ENCODE data around the gene ATXN1.
"Not testable (repeated sequence)": the region's sequence is repeated elsewhere in the genome, so short reads cannot be mapped to it uniquely, and the experiment has no call there.

The ATXN1 gene

GRCh38 chr6:16274483-16274882 is 486.8 kb downstream of the ATXN1 start:
- DNase-seq (ENCODE audit: low spot score): no peak

GRCh38 chr6:16273256-16273655 is 488.0 kb downstream of the ATXN1 start:
- no peak for DNase-seq (ENCODE audit: low spot score)

- DNase-seq (ENCODE audit: low spot score): no peak
These were observed 489.1 kb downstream of the ATXN1 start for GRCh38 chr6:16272201-16272600.

GRCh38 chr6:16271428-16271827 is 489.8 kb downstream of the ATXN1 start:
- DNase-seq (ENCODE audit: low spot score): no peak

GRCh38 chr6:16270178-16270794 is 491.0 kb downstream of the ATXN1 start:
- no peak for DNase-seq (ENCODE audit: low spot score)

GRCh38 chr6:16269442-16270070 is 491.7 kb downstream of the ATXN1 start:
- not testable (repeated sequence) for DNase-seq (ENCODE audit: low spot score)

GRCh38 chr6:16267428-16268263 is 493.6 kb downstream of the ATXN1 start:
- DNase-seq (ENCODE audit: low spot score): no peak

- no peak for DNase-seq (ENCODE audit: low spot score)
These were observed 495.6 kb downstream of the ATXN1 start for GRCh38 chr6:16265351-16266341.

GRCh38 chr6:16264785-16265184 is 496.5 kb downstream of the ATXN1 start:
- no peak for DNase-seq (ENCODE audit: low spot score)

- DNase-seq (ENCODE audit: low spot score): not testable (repeated sequence)
These were observed 497.7 kb downstream of the ATXN1 start for GRCh38 chr6:16263464-16264099.

- DNase-seq (ENCODE audit: low spot score): not testable (repeated sequence)
These were observed 498.5 kb downstream of the ATXN1 start for GRCh38 chr6:16262773-16263172.

- DNase-seq (ENCODE audit: low spot score): not testable (repeated sequence)
These were observed 500.7 kb downstream of the ATXN1 start for GRCh38 chr6:16260602-16261001.

GRCh38 chr6:16259604-16260003 is 501.7 kb downstream of the ATXN1 start:
- not testable (repeated sequence) for DNase-seq (ENCODE audit: low spot score)

GRCh38 chr6:16258709-16259075 is 502.6 kb downstream of the ATXN1 start:
- no peak for DNase-seq (ENCODE audit: low spot score)

GRCh38 chr6:16257999-16258708 is 503.1 kb downstream of the ATXN1 start:
- no peak for DNase-seq (ENCODE audit: low spot score)

GRCh38 chr6:16256781-16257180 is 504.5 kb downstream of the ATXN1 start:
- DNase-seq (ENCODE audit: low spot score): no peak

- DNase-seq (ENCODE audit: low spot score): no peak
These were observed 506.7 kb downstream of the ATXN1 start for GRCh38 chr6:16254535-16254934.

GRCh38 chr6:16253399-16254144 is 507.7 kb downstream of the ATXN1 start:
- DNase-seq (ENCODE audit: low spot score): no peak

- no peak for DNase-seq (ENCODE audit: low spot score)
These were observed 508.5 kb downstream of the ATXN1 start for GRCh38 chr6:16252686-16253299.

- DNase-seq (ENCODE audit: low spot score): no peak
These were observed 509.6 kb downstream of the ATXN1 start for GRCh38 chr6:16251706-16252105.
